HepG2 (cell line): ENCODE data around the gene MINDY2. TPM values are rescaled to one million over a fixed set of nuclear protein-coding genes. Genes with fewer than 3 reads are reported as not detected.

Experiments used
- KMT2B ChIP-seq: IDR thresholded peaks from 2 replicates; pipeline ENCODE4 v1.6.1; 2016; ENCODE audit warnings: missing genetic modification reagents, missing compliant biosample characterization
- MXI1 ChIP-seq: IDR thresholded peaks from 3 replicates; pipeline ENCODE4 v1.6.1; 2012; ENCODE audit warnings: low read depth, low read length, inconsistent platforms, borderline replicate concordance
- NCOR1 ChIP-seq: fragments of 200-600 bp; sonication (generic); IDR thresholded peaks from 2 replicates; pipeline ENCODE4 v1.7.0; 2017; ENCODE audit warnings: antibody characterized with exemption, low read length, borderline replicate concordance
- SNAPC4 ChIP-seq: sonication (generic); formaldehyde crosslinking; IDR thresholded peaks from 2 replicates; pipeline ENCODE4 v1.4.0; 2020; ENCODE audit warnings: mild to moderate bottlenecking, missing genetic modification reagents
- TAF1 ChIP-seq: sonication (generic); formaldehyde crosslinking; IDR thresholded peaks from 2 replicates; pipeline ENCODE4 v1.4.0; 2020; ENCODE audit warnings: missing genetic modification reagents
- TBX2 ChIP-seq: sonication (generic); formaldehyde crosslinking; IDR thresholded peaks from 2 replicates; pipeline ENCODE4 v1.5.0; 2020; ENCODE audit warnings: missing genetic modification reagents, mild to moderate bottlenecking, borderline replicate concordance
- ZFP1 ChIP-seq: IDR thresholded peaks from 2 replicates; pipeline ENCODE4 v1.6.1; 2016
- ZHX2 ChIP-seq, 2 experiments: sonication (generic) in 1 of 2; formaldehyde crosslinking in 1 of 2; IDR thresholded peaks; 2 replicates each; pipeline versions ENCODE4 v1.6.1 to v1.9.0; 2014 to 2022; ENCODE audit warnings: antibody characterized with exemption in 1 of 2, borderline replicate concordance in 1 of 2, inconsistent platforms in 1 of 2, low read depth in 1 of 2, missing genetic modification reagents in 1 of 2
- ZNF605 ChIP-seq: sonication (generic); formaldehyde crosslinking; IDR thresholded peaks from 2 replicates; pipeline ENCODE4 v1.8.0; 2022; ENCODE audit warnings: mild to moderate bottlenecking, missing genetic modification reagents
- polyA plus RNA-seq, 8 experiments: library from polyadenylated mRNA; depleted of rRNA in 3 of 8; stranded (reverse) in 7 of 8; unstranded in 1 of 8; fragments of >200 nt; fragmentation: Illumina TruSeq in 4 of 8; extraction: Trizol in 4 of 8; gene quantifications; 2 replicates each; pipeline versions ENCODE4 v1.2.1 to v1.2.3, GENCODE V29; 2011 to 2016; ENCODE audit warnings: low read depth in 4 of 8, missing spikeins in 1 of 8, mixed read lengths in 1 of 8; ENCODE audit not compliant: insufficient read depth in 1 of 8
- total RNA-seq, 5 experiments: library from RNA; depleted of rRNA; stranded (reverse); fragments of >200 nt; fragmentation: Illumina TruSeq; extraction: Trizol; gene quantifications; 2 replicates each; pipeline ENCODE4 v1.2.3, GENCODE V29; 2016; ENCODE audit warnings: low read depth in 1 of 5
- TF ChIP-seq, protein P1 (sequence below), 2 experiments: sonication (generic) in 1 of 2; formaldehyde crosslinking in 1 of 2; IDR thresholded peaks; 2 replicates each; pipeline versions ENCODE4 v1.4.0 to v1.6.1; 2018 to 2020; ENCODE audit warnings: missing genetic modification reagents in 2 of 2, borderline replicate concordance in 1 of 2, low read depth in 1 of 2, mild to moderate bottlenecking in 1 of 2, missing biosample characterization in 1 of 2
- TF ChIP-seq, protein P2 (sequence below): sonication (generic); formaldehyde crosslinking; IDR thresholded peaks from 2 replicates; pipeline ENCODE4 v1.5.1; 2020; ENCODE audit warnings: mild to moderate bottlenecking, moderate library complexity, missing genetic modification reagents

The MINDY2 gene
- total and polyA plus RNA-seq, 2 of the 13 experiments (the other 11 are each of a cell fraction or from before 2014, with no cell fraction given): 7.2 to 12.6 TPM

GRCh38 chr15:58749532-58750337 is 21.4 kb upstream of the MINDY2 start, which contains the start of gene ADAM10 (continued):
- TF ChIP-seq ZHX2 (IDR thresholded peaks at IDR 0.05; ENCODE audit: low read depth) (no peak), ZHX2 (CRISPR knock-in tag; IDR thresholded peaks at IDR 0.05; ENCODE audit: borderline replicate concordance) (no peak), ZFP1 (CRISPR knock-in tag) (no peak), MXI1 (peak; percentile 81; the same call in 2 of the 3 replicates), TBX2 (CRISPR knock-in tag) (peak; percentile 43; the same call in 1 of the 2 replicates), ZNF605 (CRISPR knock-in tag) (no peak; the same call in 1 of the 2 replicates), NCOR1 (no peak), TAF1 (CRISPR knock-in tag) (peak; percentile 73), KMT2B (CRISPR knock-in tag) (peak; percentile 64), SNAPC4 (CRISPR knock-in tag) (no peak)
- TF ChIP-seq, protein P1, sequence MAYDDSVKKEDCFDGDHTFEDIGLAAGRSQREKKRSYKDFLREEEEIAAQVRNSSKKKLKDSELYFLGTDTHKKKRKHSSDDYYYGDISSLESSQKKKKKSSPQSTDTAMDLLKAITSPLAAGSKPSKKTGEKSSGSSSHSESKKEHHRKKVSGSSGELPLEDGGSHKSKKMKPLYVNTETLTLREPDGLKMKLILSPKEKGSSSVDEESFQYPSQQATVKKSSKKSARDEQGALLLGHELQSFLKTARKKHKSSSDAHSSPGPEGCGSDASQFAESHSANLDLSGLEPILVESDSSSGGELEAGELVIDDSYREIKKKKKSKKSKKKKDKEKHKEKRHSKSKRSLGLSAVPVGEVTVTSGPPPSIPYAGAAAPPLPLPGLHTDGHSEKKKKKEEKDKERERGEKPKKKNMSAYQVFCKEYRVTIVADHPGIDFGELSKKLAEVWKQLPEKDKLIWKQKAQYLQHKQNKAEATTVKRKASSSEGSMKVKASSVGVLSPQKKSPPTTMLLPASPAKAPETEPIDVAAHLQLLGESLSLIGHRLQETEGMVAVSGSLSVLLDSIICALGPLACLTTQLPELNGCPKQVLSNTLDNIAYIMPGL (CRISPR knock-in tag; IDR thresholded peaks at IDR 0.05; ENCODE audit: borderline replicate concordance in 1 of 2, low read depth in 1 of 2): peak in 1 of 2 experiments; percentile 30; a peak in 2 of 4 replicates
- TF ChIP-seq, protein P2, sequence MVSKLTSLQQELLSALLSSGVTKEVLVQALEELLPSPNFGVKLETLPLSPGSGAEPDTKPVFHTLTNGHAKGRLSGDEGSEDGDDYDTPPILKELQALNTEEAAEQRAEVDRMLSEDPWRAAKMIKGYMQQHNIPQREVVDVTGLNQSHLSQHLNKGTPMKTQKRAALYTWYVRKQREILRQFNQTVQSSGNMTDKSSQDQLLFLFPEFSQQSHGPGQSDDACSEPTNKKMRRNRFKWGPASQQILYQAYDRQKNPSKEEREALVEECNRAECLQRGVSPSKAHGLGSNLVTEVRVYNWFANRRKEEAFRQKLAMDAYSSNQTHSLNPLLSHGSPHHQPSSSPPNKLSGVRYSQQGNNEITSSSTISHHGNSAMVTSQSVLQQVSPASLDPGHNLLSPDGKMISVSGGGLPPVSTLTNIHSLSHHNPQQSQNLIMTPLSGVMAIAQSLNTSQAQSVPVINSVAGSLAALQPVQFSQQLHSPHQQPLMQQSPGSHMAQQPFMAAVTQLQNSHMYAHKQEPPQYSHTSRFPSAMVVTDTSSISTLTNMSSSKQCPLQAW (CRISPR knock-in tag): peak; percentile 56; the same call in 1 of the 2 replicates
